Measurements from ENCODE around the gene RPS6KA5. TPM values are rescaled to one million over a fixed set of nuclear protein-coding genes. Genes with fewer than 3 reads are reported as not detected.
"Not testable (repeated sequence)": the region's sequence is repeated elsewhere in the genome, so short reads cannot be mapped to it uniquely, and the experiment has no call there.

Gene RPS6KA5
- total RNA-seq, 1 experiment from 2014 or later = 5.2 TPM

GRCh38 chr14:90864741-90865140 lies 195.7 kb downstream of the RPS6KA5 start:
- in situ Hi-C loops (cut with HindIII; ENCODE audit: low pct_unique_long_range_greater_than_20kb, low sequenced_read_pairs) = no loop called here

DNA sequence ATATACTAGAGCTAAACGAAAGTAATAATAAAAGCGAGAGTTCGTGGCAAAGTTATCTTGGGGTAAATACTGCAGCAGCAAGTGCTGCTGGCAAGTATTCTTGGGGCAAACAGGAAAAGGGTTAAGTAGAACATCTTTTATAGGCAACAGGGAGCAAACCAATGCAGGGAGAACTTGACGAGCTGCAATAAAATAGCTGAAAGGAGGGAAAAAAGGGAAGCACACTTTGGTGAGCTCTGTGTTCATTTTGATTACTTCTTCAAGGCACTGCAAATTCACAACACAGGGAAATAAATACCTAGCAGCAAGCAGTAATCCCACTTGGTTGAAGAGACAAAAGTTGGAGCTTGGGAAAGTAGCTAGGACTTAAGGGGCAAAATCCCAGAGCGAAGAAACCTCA lies 201.9 kb downstream of the RPS6KA5 start:
- no peak for DNase-seq (ENCODE audit: low read depth)
- in situ Hi-C loops (cut with HindIII; ENCODE audit: low pct_unique_long_range_greater_than_20kb, low sequenced_read_pairs) = no loop called here

More at GRCh38 chr14:90864741-90865140, 195.7 kb downstream of the RPS6KA5 start:
- DNase-seq (ENCODE audit: low read depth) = no peak

DNA sequence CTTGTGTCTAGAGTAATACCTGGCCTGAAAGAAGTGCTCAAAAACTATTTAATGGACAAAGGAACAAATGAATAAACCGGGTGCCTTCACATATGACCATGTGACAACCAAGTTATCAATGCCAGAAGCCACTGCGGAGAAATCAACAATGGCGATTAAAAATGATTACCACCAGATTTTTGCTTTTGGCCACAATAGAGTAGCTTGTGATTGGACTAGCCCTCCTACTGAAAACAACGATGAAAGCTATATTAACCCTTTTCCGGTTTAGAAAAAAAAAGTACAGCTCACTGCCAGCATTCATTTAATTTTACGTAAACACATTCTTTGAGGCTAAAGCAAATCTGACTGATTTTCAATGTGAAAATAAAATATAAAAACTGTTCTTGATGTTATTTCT lies 202.6 kb downstream of the RPS6KA5 start:
- no peak for DNase-seq (ENCODE audit: low read depth)
- in situ Hi-C loops (cut with HindIII; ENCODE audit: low pct_unique_long_range_greater_than_20kb, low sequenced_read_pairs) = no loop called here

GRCh38 chr14:90856115-90856514 lies 204.3 kb downstream of the RPS6KA5 start:
- DNase-seq (ENCODE audit: low read depth); in situ Hi-C loops (cut with HindIII; ENCODE audit: low pct_unique_long_range_greater_than_20kb, low sequenced_read_pairs): not testable (repeated sequence)

- no peak for DNase-seq (ENCODE audit: low read depth)
- in situ Hi-C loops (cut with HindIII; ENCODE audit: low pct_unique_long_range_greater_than_20kb, low sequenced_read_pairs) = no loop called here
Measured at GRCh38 chr14:90853116-90853515, 207.3 kb downstream of the RPS6KA5 start.

GRCh38 chr14:90851327-90852036 lies 209.0 kb downstream of the RPS6KA5 start:
- in situ Hi-C loops (cut with HindIII; ENCODE audit: low pct_unique_long_range_greater_than_20kb, low sequenced_read_pairs) = no loop called here
- DNase-seq (ENCODE audit: low read depth) = no peak

DNA sequence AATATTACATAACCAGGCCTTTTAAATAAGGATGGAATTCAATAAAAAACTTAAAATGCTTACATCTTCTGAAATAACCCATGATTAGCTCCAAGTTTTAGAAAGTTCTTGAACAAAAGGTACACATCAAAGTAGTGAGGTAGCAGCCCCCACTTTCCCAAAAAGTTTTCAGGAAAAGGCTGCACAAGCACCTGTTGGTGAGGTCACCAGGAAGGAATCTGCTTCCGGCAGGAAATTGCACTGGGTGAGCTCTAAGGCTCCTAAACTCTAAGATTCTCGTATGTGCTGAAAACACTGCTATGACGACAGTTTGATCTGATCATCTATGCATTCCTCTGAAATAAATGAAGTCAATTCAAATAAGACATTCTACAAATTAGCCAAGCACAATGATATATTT lies 210.0 kb downstream of the RPS6KA5 start:
- DNase-seq (ENCODE audit: low read depth) = no peak
- in situ Hi-C loops (cut with HindIII; ENCODE audit: low pct_unique_long_range_greater_than_20kb, low sequenced_read_pairs) = no loop called here

- no peak for DNase-seq (ENCODE audit: low read depth)
- in situ Hi-C loops (cut with HindIII; ENCODE audit: low pct_unique_long_range_greater_than_20kb, low sequenced_read_pairs) = no loop called here
Measured at GRCh38 chr14:90849787-90850444, 210.5 kb downstream of the RPS6KA5 start.

DNA sequence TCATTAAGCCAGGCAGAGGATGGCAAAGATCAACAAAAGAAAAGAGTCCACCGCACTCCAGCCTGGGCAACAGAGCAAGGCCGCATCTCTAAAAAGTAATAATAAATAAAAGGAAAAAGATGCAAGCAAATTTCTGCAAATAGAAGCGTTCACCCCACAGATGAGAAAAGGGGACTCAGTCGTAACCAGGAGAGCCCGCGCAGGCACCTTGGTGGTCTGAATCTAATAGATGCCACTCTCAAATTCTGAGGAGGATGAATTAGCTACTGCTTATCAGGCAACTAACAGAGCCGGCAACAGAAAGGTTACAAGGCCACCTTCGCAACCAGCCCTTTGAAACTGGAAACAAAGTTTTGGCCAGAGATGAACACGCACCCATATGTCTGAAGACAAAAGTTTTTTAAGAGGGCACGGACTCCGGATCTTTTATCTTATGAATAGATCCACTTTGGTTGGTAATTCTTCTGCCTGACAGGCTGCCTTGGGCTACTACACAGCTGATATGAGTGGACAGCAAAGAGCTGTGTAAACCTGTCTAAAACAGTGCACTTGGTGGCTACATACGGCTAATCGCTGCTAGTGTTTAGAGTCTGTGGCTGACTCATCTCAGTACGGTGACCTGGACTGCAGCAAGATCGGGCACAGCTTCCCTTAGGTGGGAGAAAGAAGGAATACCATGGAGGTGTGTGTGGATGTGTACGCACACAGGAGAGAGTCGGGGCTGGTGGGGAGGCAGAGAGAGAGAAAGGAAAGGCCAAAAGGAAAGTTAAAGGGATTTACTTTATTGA lies 211.3 kb downstream of the RPS6KA5 start:
- no peak for DNase-seq (ENCODE audit: low read depth)
- in situ Hi-C loops (cut with HindIII; ENCODE audit: low pct_unique_long_range_greater_than_20kb, low sequenced_read_pairs) = no loop called here

DNA sequence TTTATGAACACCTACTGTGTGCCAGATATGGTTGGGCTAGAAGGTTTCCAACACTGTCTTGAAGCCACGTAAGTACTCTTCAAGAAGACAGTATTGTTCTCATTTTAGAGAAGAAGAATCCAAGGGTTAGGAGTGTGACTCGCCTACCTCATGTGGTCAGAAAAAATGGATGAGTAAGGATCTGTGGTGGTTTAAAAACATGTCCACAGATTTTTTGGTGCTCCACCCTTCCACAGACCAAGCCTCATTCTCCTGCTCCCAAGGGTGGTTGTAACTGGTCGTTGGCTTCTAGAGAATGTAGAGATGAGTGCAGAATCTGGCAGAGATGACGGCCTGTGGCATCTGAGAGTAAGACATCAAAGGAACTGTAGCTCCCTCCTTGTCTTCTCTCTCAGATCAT lies 213.9 kb downstream of the RPS6KA5 start:
- DNase-seq (ENCODE audit: low read depth) = no peak
- in situ Hi-C loops (cut with HindIII; ENCODE audit: low pct_unique_long_range_greater_than_20kb, low sequenced_read_pairs) = no loop called here

GRCh38 chr14:90844321-90844720 lies 216.1 kb downstream of the RPS6KA5 start:
- no peak for DNase-seq (ENCODE audit: low read depth)
- in situ Hi-C loops (cut with HindIII; ENCODE audit: low pct_unique_long_range_greater_than_20kb, low sequenced_read_pairs) = no loop called here

DNA sequence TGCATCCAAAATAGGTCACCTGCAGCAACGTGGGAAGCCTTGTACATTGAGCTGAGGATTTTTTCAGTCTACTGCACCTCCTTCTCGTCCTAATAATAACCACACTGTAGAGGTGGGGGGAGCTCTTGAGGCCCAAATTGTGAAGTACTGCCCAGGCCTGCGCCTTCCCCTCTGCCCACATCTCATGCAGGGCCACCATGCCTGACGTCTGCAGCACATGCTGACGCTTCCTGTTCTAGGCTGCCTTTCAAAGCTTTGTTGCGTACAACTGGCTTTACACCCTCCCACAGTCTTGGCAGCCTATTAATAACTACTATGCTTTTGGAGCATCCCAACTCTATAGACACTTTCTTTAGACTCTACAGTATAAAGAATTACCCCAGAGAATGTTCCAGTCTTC lies 217.7 kb downstream of the RPS6KA5 start:
- no peak for DNase-seq (ENCODE audit: low read depth)
- in situ Hi-C loops (cut with HindIII; ENCODE audit: low pct_unique_long_range_greater_than_20kb, low sequenced_read_pairs) = no loop called here

DNA sequence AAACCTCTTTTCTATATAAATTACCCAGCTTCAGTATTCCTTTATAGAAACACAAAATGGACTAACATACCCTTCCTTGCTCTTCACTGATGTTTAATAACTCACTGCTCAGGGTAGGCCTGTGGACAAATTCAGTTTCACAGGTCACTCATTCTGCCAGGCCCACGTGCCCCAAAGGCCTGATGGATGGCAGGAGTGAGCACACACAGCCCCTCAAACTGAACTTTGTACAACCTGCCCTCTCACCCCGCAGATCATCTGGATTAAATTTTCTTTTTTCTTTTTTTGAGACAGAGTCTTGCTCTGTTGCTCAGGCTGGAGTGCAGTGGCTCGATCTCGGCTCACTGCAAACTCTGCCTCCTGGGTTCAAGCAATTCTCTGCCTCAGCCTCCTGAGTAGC lies 219.8 kb downstream of the RPS6KA5 start:
- DNase-seq (ENCODE audit: low read depth); in situ Hi-C loops (cut with HindIII; ENCODE audit: low pct_unique_long_range_greater_than_20kb, low sequenced_read_pairs): not testable (repeated sequence)

DNA sequence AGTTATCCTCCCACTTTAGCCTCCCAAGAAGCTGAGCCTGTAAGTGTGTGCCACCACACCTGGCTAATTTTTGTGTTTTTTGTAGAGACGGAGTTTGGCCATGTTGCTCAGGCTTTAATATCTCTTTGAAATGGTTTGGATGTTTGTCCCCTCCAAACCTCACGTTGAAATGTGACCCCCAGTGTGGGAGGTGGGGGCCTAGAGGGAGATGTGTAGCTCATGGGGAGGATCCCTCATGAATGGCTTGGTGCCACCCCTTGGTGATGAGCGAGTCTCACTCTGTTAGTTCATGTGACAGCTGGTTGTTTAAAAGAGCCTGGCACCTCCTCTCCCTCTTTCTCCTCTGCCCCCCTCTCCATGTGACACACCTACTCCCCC lies 220.6 kb downstream of the RPS6KA5 start:
- in situ Hi-C loops (cut with HindIII; ENCODE audit: low pct_unique_long_range_greater_than_20kb, low sequenced_read_pairs) = no loop called here
- DNase-seq (ENCODE audit: low read depth) = no peak

- in situ Hi-C loops (cut with HindIII; ENCODE audit: low pct_unique_long_range_greater_than_20kb, low sequenced_read_pairs) = no loop called here
- no peak for DNase-seq (ENCODE audit: low read depth)
Measured at GRCh38 chr14:90839024-90839888, 221.2 kb downstream of the RPS6KA5 start.

DNA sequence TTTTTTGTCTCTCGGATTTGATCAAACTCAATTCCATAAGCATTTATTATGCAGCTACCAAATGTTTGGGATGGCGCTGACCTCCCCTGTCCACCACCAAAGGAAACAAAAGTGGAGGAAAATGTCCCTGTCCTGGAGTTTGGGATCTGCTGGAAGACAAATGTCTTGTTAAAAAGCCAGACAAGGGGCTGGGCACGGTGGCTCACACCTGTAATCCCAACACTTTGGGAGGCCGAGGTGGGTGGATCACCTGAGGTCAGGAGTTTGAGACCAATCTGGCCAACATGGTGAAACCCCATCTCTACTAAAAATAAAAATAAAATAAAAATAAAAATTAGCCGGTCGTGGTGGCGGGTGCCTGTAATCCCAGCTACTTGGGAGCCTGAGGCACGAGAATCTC lies 221.9 kb downstream of the RPS6KA5 start:
- in situ Hi-C loops (cut with HindIII; ENCODE audit: low pct_unique_long_range_greater_than_20kb, low sequenced_read_pairs); DNase-seq (ENCODE audit: low read depth): not testable (repeated sequence)

DNA sequence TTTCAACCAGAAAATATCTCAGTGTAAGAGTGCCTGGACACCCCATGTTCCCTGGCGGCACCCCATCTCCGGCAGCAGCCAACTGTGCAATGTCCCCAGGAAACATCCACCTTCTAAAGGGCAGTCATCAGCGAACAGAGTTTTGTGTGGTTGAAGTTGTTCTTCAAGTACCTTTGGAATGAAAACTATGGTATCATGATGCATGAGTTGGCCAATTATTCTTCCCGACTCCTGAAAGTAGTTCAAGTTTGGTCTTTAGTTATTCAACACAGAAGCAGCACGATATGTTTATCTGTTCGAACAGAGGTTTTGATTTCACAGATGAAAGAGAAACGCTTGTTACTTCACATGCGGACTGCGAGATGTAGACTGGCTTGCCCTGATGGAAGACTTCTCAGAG lies 223.1 kb downstream of the RPS6KA5 start:
- in situ Hi-C loops (cut with HindIII; ENCODE audit: low pct_unique_long_range_greater_than_20kb, low sequenced_read_pairs) = no loop called here
- DNase-seq (ENCODE audit: low read depth) = no peak

DNA sequence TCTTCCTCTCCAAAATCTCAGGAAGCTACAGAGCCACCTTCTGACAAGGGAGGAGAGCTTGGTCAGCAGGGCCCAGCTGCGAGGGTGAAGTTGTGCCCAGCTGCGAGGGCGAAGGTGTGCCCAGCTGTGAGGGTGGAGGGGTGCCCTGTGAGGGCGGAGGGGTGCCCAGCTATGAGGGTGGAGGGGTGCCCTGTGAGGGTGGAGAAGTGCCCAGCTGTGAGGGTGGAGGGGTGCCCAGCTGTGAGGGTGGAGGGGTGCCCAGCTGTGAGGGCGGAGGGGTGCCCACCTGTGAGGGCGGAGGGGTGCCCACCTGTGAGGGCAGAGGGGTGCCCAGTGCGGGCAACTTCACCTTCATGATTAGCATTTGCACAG lies 223.8 kb downstream of the RPS6KA5 start:
- no peak for DNase-seq (ENCODE audit: low read depth)
- in situ Hi-C loops (cut with HindIII; ENCODE audit: low pct_unique_long_range_greater_than_20kb, low sequenced_read_pairs) = no loop called here

Measured in Caki2 (cell line).